Parathyroid adenoma (tissue), 2 donors: ENCODE results near the gene HOXA13.

Experiments used
- H2AFZ ChIP-seq: fragments of 300-600 bp; sonication (generic); one replicate; pipeline ENCODE4 v1.7.0; 2017; ENCODE audit warnings: antibody characterized with exemption, mild to moderate bottlenecking
- H3K27ac ChIP-seq: fragments of 300-600 bp; sonication (generic); one replicate; pipeline ENCODE4 v1.7.0; 2017
- H3K27me3 ChIP-seq: fragments of 300-600 bp; sonication (generic); one replicate; pipeline ENCODE4 v1.7.0; 2017; ENCODE audit warnings: low read length; ENCODE audit not compliant: control insufficient read depth, insufficient read depth
- H3K36me3 ChIP-seq: fragments of 300-600 bp; sonication (generic); one replicate; pipeline ENCODE4 v1.7.0; 2017; ENCODE audit warnings: low read length; ENCODE audit not compliant: control insufficient read depth, insufficient read depth
- H3K4me1 ChIP-seq: fragments of 300-600 bp; sonication (generic); one replicate; pipeline ENCODE4 v1.7.0; 2017; ENCODE audit warnings: control low read depth
- H3K4me2 ChIP-seq: fragments of 300-600 bp; sonication (generic); one replicate; pipeline ENCODE4 v1.7.0; 2017; ENCODE audit warnings: low read length
- H3K4me3 ChIP-seq: fragments of 300-600 bp; sonication (generic); one replicate; pipeline ENCODE4 v1.7.0; 2017; ENCODE audit warnings: low read depth, low read length
- H3K79me2 ChIP-seq: fragments of 300-600 bp; sonication (generic); one replicate; pipeline ENCODE4 v1.7.0; 2017; ENCODE audit warnings: control low read depth
- H3K9ac ChIP-seq: fragments of 300-600 bp; sonication (generic); one replicate; pipeline ENCODE4 v1.7.0; 2017; ENCODE audit warnings: mild to moderate bottlenecking
- H3K9me3 ChIP-seq: fragments of 300-600 bp; sonication (generic); one replicate; pipeline ENCODE4 v1.7.0; 2017; ENCODE audit warnings: low read length; ENCODE audit not compliant: control insufficient read depth
- CTCF ChIP-seq: fragments of 300-600 bp; sonication (generic); IDR thresholded peaks from one replicate; pipeline ENCODE4 v1.7.0; 2017; ENCODE audit warnings: antibody characterized with exemption, mild to moderate bottlenecking
- donor health status: primary hyperparathyroidism.

HOXA13 gene

GRCh38 chr7:27145165-27145913 lies 54.6 kb downstream of the HOXA13 start:
- no peaks in the 10 kb centered on the region for H3K36me3 ChIP-seq
- H2AFZ ChIP-seq: no peak overlapping the region
- no peaks in the 10 kb centered on the region for H3K4me1 ChIP-seq
- no peak overlapping the region for H3K27ac ChIP-seq
- no peak overlapping the region for H3K4me3 ChIP-seq
- H3K4me2 ChIP-seq: no peak overlapping the region
- H3K79me2 ChIP-seq: no peaks in the 10 kb centered on the region
- no peaks in the 10 kb centered on the region for H3K9me3 ChIP-seq
- TF ChIP-seq CTCF: no peak
- no peaks in the 10 kb centered on the region for H3K27me3 ChIP-seq
- H3K9ac ChIP-seq: no peak overlapping the region

- H3K4me1 ChIP-seq: no peaks in the 10 kb centered on the region
- H3K9me3 ChIP-seq: no peaks in the 10 kb centered on the region
- no peak for TF ChIP-seq CTCF
- no peaks in the 10 kb centered on the region for H3K27me3 ChIP-seq
- no peak overlapping the region for H3K9ac ChIP-seq
- no peaks in the 10 kb centered on the region for H3K36me3 ChIP-seq
- no peak overlapping the region for H3K4me3 ChIP-seq
- H3K79me2 ChIP-seq: no peaks in the 10 kb centered on the region
- no peak overlapping the region for H3K4me2 ChIP-seq
- no peak overlapping the region for H2AFZ ChIP-seq
- no peak overlapping the region for H3K27ac ChIP-seq
Measured at GRCh38 chr7:27144781-27145164, 55.1 kb downstream of the HOXA13 start.
